Erythroblast (primary cell): Measurements from ENCODE around the gene THADA.

Experiments used
- GATA1 ChIP-seq: IDR thresholded peaks from 2 replicates; pipeline ENCODE4 v1.6.1; 2011; ENCODE audit warnings: low read depth, mild to moderate bottlenecking, control low read depth, low read length, moderate library complexity
- POLR2A ChIP-seq: IDR thresholded peaks from 2 replicates; pipeline ENCODE4 v1.6.1; 2011; ENCODE audit warnings: mild to moderate bottlenecking, low read length

- TF ChIP-seq POLR2A = no peak
- TF ChIP-seq GATA1 = no peak
Measured at GRCh38 chr2:43278564-43279220, 317.1 kb downstream of the THADA start.
